H7 (cell line): ENCODE measurements around the gene ZNF320. TPM values are rescaled to one million over a fixed set of nuclear protein-coding genes. Genes with fewer than 3 reads are reported as not detected.
"Not testable (repeated sequence)": the region's sequence is repeated elsewhere in the genome, so short reads cannot be mapped to it uniquely, and the experiment has no call there.

Experiments used
- DNase-seq: peaks from one replicate; pipeline ENCODE4 v3.0.0; 2012
- H3K27me3 ChIP-seq: 2 replicates; pipeline ENCODE4 v1.6.0; 2011; ENCODE audit warnings: mild to moderate bottlenecking, low read length; ENCODE audit not compliant: control insufficient read depth, insufficient read depth
- H3K36me3 ChIP-seq: replicated peaks from 2 replicates; pipeline ENCODE4 v1.5.1; 2011; ENCODE audit warnings: low read length; ENCODE audit not compliant: control insufficient read depth, insufficient read depth
- H3K4me3 ChIP-seq: 2 replicates; pipeline ENCODE4 v1.5.1; 2011; ENCODE audit warnings: low read depth, mild to moderate bottlenecking, control low read depth, low read length, moderate library complexity; ENCODE audit not compliant: insufficient read depth
- total RNA-seq: library from RNA; depleted of rRNA; stranded (reverse); fragments of >200 nt; shearing (Covaris generic); gene quantifications from 2 replicates; pipeline ENCODE4 v1.2.3, GENCODE V29; 2014; rRNA removed

ZNF320 gene
- total RNA-seq, 1 experiment from 2014 or later: 13.1 TPM

GRCh38 chr19:52889931-52890330, 7.5 kb downstream of the ZNF320 start:
- Histone ChIP-seq H3K36me3 (peaks cover 20% of the 10 kb centered on the region), H3K27me3 (no peaks in the 10 kb centered on the region), H3K4me3 (no peak overlapping the region)
- no peak for DNase-seq

- Histone ChIP-seq H3K4me3 (no peak overlapping the region), H3K36me3 (peaks cover 24% of the 10 kb centered on the region), H3K27me3 (no peaks in the 10 kb centered on the region)
- DNase-seq: no peak
These were observed 8.4 kb downstream of the ZNF320 start for GRCh38 chr19:52889076-52889475.

- no peak for DNase-seq
- no peaks in the 10 kb centered on the region for H3K27me3 ChIP-seq
- peaks cover 26% of the 10 kb centered on the region for H3K36me3 ChIP-seq
- no peak overlapping the region for H3K4me3 ChIP-seq
These were observed 16.5 kb downstream of the ZNF320 start for GRCh38 chr19:52880895-52881389.

GRCh38 chr19:52872996-52873395, 24.4 kb downstream of the ZNF320 start:
- DNase-seq, H3K4me3 ChIP-seq, H3K27me3 ChIP-seq, H3K36me3 ChIP-seq: not testable (repeated sequence)

- Histone ChIP-seq H3K4me3 (no peak overlapping the region), H3K36me3 (no peaks in the 10 kb centered on the region), H3K27me3 (no peaks in the 10 kb centered on the region)
- DNase-seq: no peak
These were observed 26.0 kb downstream of the ZNF320 start for GRCh38 chr19:52871466-52871865.

GRCh38 chr19:52868031-52868430, 29.4 kb downstream of the ZNF320 start:
- not testable (repeated sequence) for H3K36me3 ChIP-seq, H3K27me3 ChIP-seq, H3K4me3 ChIP-seq, DNase-seq

GRCh38 chr19:52857378-52858191, 39.9 kb downstream of the ZNF320 start, which contains the start of gene ZNF468:
Gene ZNF468 (minus strand): TSS chr19:52857619. CDS start chr19:52854272, 3,347 bp downstream.
- peak; percentile 82 for DNase-seq
- H3K4me3 ChIP-seq: peak within 1 kb of the TSS; percentile 60
- H3K36me3 ChIP-seq, H3K27me3 ChIP-seq: not testable (repeated sequence)

- DNase-seq: peak; percentile 40
- peak overlapping the region; percentile 60 for H3K4me3 ChIP-seq
- H3K27me3 ChIP-seq, H3K36me3 ChIP-seq: not testable (repeated sequence)
These were observed 40.7 kb downstream of the ZNF320 start for GRCh38 chr19:52856540-52857377.

Other genes with a start within 250 kb of the ZNF320 start
- 10.0 and 10.7 TPM in 2 replicates for gene ZNF611, start 162.6 kb downstream of the ZNF320 start, total RNA-seq
- gene ZNF600, start 110.8 kb downstream of the ZNF320 start, total RNA-seq: 5.8 TPM in 2 replicates
- 18.5 and 23.9 TPM in 2 replicates for gene ZNF28, start 76.0 kb downstream of the ZNF320 start, total RNA-seq
- 34.1 and 38.6 TPM in 2 replicates for gene ZNF468, start 40.0 kb downstream of the ZNF320 start, total RNA-seq
- 4.6 and 5.7 TPM in 2 replicates for gene ZNF888, start 25.8 kb upstream of the ZNF320 start, total RNA-seq
- 14.8 and 22.2 TPM in 2 replicates for gene ZNF816, start 65.2 kb upstream of the ZNF320 start, total RNA-seq
- 0.17 and 0.33 TPM in 2 replicates for gene ERVV-1, start 116.3 kb upstream of the ZNF320 start, total RNA-seq
- 0.14 and 1.1 TPM in 2 replicates for gene ERVV-2, start 147.1 kb upstream of the ZNF320 start, total RNA-seq
- gene ZNF160, start 205.8 kb upstream of the ZNF320 start, total RNA-seq: 21.6 and 48.7 TPM in 2 replicates
- gene ZNF415, start 235.3 kb upstream of the ZNF320 start, total RNA-seq: 5.5 and 9.6 TPM in 2 replicates